Measurements from ENCODE around the gene THEMIS2. TPM values are rescaled to one million over a fixed set of nuclear protein-coding genes. Genes with fewer than 3 reads are reported as not detected.
"Not testable (repeated sequence)": the region's sequence is repeated elsewhere in the genome, so short reads cannot be mapped to it uniquely, and the experiment has no call there.

THEMIS2 gene
- total RNA-seq, 1 experiment from 2014 or later: not detected

- DNase-seq (ENCODE audit: low read depth): peak; percentile 98
Observed at GRCh38 chr1:27862671-27863537, 9.4 kb upstream of the THEMIS2 start.

- no peak for DNase-seq (ENCODE audit: low read depth)
Observed at GRCh38 chr1:27863538-27863915, 8.8 kb upstream of the THEMIS2 start.

- peak; percentile 17 for DNase-seq (ENCODE audit: low read depth)
Observed at GRCh38 chr1:27864264-27864895, 8.0 kb upstream of the THEMIS2 start.

GRCh38 chr1:27865821-27866220, 6.5 kb upstream of the THEMIS2 start:
- DNase-seq (ENCODE audit: low read depth): no peak

GRCh38 chr1:27868556-27868931, 3.8 kb upstream of the THEMIS2 start:
- DNase-seq (ENCODE audit: low read depth): no peak

GRCh38 chr1:27868932-27869718, 3.2 kb upstream of the THEMIS2 start:
- no peak for DNase-seq (ENCODE audit: low read depth)

GRCh38 chr1:27869719-27870085, 2.6 kb upstream of the THEMIS2 start:
- no peak for DNase-seq (ENCODE audit: low read depth)

- DNase-seq (ENCODE audit: low read depth): not testable (repeated sequence)
Observed at GRCh38 chr1:27871076-27871475, 1.3 kb upstream of the THEMIS2 start.

- DNase-seq (ENCODE audit: low read depth): no peak
Observed at GRCh38 chr1:27872802-27873551, 633 bp downstream of the THEMIS2 start.

- DNase-seq (ENCODE audit: low read depth): no peak
Observed at GRCh38 chr1:27873671-27874384, 1.5 kb downstream of the THEMIS2 start.

- DNase-seq (ENCODE audit: low read depth): no peak
Observed at GRCh38 chr1:27876341-27877114, 4.2 kb downstream of the THEMIS2 start.

- no peak for DNase-seq (ENCODE audit: low read depth)
Observed at GRCh38 chr1:27877115-27877416, 4.7 kb downstream of the THEMIS2 start.

- no peak for DNase-seq (ENCODE audit: low read depth)
Observed at GRCh38 chr1:27878039-27878438, 5.7 kb downstream of the THEMIS2 start.

GRCh38 chr1:27878787-27879335, 6.5 kb downstream of the THEMIS2 start:
- DNase-seq (ENCODE audit: low read depth): no peak

- DNase-seq (ENCODE audit: low read depth): no peak
Observed at GRCh38 chr1:27879374-27880082, 7.2 kb downstream of the THEMIS2 start.

- DNase-seq (ENCODE audit: low read depth): no peak
Observed at GRCh38 chr1:27882543-27882903, 10.2 kb downstream of the THEMIS2 start.

- DNase-seq (ENCODE audit: low read depth): no peak
Observed at GRCh38 chr1:27883536-27883935, 11.2 kb downstream of the THEMIS2 start.

- DNase-seq (ENCODE audit: low read depth): peak; percentile 15
Observed at GRCh38 chr1:27884006-27884954, 11.9 kb downstream of the THEMIS2 start.
